GM20431 (cell line): ENCODE data around the gene TBC1D3B.
"Not testable (repeated sequence)": the region's sequence is repeated elsewhere in the genome, so short reads cannot be mapped to it uniquely, and the experiment has no call there.

ENCODE experiments used
- in situ Hi-C: fragments of 300-500 bp; cut with MseI, MboI; formaldehyde crosslinking; loops from one replicate; pipeline ENCODE4 v1.15.0; 2020; ENCODE audit warnings: low sequenced_read_pairs; ENCODE audit not compliant: unreplicated experiment

Gene TBC1D3B

DNA sequence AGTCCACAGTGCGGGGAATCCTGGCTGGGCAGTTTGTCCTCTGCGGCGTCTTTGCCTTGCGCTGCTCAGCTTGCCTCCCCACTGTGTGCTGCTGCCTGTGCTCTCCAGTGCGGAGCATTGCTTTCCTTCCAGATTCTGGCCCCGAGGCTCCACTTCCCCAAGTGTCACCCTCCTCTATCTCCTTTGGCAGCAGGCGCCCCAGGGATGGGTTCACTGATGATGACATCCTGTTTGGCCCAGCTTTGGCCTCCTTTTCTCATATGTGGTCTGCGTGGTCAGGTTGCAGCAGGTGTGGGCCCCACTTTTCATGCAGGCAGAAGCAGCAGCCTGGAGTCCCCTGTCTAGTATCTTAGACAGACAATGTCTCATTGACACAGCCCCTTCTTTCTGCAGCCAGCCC is 25.1 kb upstream of the TBC1D3B start:
- in situ Hi-C loops, result not testable (repeated sequence)

DNA sequence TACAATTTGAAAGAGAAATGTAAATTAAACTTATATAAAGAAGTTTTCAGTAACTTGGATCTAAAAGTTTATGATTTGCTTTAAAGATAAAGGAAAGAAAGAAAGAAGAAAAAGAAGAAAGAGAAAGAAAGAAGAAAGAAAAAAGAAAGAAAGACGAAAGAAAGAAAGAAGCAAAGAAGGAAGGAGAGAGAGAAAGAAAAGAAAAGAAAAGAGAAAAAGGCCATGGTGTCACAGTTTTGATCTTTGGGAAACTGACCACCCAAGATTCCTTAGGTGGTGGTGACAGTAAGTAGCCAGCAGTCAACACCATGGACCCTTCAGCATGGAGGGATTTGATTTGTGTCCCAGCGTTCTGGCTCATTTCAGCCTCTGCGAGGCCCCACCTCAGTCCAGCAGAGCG is 24.7 kb upstream of the TBC1D3B start:
- in situ Hi-C loops, result not testable (repeated sequence)

DNA sequence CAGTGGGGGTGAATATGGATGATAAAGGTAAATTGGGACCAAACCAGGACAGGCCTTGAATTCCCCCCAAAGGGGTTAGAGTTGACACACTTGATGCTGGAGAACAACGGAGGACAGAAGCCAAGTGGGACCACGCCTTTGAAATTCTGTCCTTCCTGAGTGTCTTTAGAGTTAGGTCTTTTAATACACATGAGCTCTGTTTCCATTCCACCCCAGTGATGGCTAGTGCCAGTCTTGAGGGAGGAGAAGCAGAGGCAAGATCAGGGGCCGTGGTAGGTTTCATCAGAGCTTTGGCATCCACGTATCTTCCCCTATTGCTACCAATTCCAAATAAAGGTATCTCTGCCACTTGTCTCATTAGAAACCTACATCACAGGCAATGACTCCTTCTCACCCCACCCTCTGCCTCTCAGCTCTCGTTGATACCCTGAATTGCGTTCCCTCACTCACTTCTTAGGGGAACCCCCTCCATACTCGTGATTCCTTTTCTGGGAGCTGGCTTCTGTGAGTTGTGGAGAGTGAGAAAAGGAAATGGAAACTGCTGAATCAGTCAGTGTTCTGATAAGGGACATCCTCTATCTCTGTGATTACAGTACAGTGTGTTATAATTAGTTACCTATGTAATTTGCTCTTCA is 22.5 kb upstream of the TBC1D3B start:
- in situ Hi-C loops, result loop anchor here (25.0 kb wide), 1 partner anchor 288 kb away; the partner anchor contains the start of gene ZNHIT3

DNA sequence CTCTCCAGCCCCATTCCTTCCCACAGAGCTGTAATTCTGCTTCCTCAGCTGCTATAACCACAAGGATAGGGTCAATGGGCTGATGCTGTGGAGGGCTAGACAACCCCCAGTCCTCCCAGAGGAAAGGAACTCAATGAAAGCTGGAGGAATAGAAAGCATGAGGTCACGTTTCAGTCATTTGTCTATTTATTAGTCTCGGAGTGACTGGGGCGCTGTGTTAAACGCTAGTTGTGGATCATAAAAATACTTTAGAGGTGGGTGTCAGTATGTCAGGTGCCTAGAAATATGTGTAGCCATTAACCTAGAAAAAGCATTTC is 20.9 kb upstream of the TBC1D3B start:
- in situ Hi-C loops, result loop anchor here (25.0 kb wide), 1 partner anchor 290 kb away; the partner anchor contains the start of gene ZNHIT3

DNA sequence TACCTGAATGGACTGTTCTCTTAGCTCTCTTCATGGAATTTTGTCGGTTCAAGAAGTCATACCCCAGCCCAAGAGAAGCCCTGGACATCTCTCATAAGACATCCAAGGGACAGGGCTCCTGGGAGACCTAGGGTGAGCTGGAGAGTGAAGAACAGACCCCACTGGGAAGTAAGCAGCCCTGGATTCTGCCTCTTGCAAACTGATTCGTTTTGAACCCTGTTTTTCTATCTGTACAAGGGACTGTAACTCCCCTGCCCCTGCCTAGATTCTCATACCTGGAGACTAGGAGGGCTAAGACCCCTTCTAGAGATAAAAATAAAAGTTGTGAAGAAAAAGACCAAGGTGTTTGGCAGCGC is 19.7 kb upstream of the TBC1D3B start:
- in situ Hi-C loops, result loop anchor here (25.0 kb wide), 1 partner anchor 291 kb away; the partner anchor contains the start of gene ZNHIT3

DNA sequence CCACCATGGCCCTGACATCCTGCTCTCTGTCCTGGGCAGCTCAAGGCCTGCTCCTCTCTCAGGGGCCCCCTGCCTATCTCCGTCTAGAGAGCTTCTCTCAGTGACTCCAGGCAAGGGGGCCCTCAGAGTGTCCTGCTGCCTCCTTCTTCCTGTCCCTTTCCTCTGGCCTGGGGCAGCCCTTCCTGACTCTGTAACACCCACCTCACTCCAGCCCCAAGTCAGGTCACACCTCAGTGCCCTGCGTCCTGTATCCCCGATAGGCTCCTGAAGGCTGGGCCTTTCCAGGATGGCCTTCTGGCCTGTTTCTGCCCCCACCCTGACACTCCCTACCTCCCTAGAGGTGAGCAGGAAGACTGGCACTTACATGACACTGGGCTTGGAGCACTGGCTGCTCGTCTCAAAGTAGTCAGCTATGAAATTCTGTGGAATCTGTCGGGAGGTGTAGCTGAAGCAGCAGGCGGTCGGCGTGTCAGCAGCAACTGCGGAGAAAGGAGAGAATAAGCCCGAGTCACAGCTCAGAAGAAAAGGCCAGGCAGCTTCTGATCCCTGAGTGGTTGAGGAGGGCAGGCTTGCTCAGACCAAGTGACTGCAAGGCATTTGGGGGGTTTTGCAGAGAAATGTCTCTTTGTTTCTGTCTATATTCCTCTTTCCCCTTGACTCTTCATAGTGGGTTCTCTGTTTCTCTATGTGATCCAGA is 19.1 kb upstream of the TBC1D3B start:
- in situ Hi-C loops, result loop anchor here (25.0 kb wide), 1 partner anchor 292 kb away; the partner anchor contains the start of gene ZNHIT3

DNA sequence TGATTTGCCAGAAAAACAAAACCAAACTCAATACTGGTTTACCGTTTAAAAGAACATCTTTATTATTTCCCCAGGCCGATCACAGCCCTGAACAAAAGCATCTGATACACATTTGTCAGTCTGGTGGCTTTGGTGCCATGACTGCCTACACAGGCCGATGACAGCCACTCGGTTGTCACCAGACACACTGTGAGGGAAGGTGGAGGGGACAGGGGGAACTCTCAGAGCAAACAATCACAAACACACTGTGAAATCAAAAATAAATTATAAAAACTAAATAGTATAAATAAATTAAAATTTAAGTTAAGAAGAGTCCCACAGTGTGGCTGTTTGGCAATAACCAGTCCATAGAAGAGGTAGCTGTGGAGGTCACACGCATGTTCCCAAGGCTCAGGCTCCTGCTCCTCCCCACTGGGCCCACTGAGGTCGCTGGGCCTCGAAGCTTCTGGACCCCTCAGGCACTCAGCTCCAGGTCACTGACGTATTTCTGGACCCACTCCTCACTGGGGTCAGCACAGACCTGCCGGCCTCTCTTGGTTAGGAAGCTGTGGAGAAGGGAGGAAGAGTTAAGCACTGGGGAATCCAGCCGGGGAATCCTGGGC is 18.5 kb upstream of the TBC1D3B start:
- in situ Hi-C loops, result loop anchor here (25.0 kb wide), 1 partner anchor 292 kb away; the partner anchor contains the start of gene ZNHIT3

DNA sequence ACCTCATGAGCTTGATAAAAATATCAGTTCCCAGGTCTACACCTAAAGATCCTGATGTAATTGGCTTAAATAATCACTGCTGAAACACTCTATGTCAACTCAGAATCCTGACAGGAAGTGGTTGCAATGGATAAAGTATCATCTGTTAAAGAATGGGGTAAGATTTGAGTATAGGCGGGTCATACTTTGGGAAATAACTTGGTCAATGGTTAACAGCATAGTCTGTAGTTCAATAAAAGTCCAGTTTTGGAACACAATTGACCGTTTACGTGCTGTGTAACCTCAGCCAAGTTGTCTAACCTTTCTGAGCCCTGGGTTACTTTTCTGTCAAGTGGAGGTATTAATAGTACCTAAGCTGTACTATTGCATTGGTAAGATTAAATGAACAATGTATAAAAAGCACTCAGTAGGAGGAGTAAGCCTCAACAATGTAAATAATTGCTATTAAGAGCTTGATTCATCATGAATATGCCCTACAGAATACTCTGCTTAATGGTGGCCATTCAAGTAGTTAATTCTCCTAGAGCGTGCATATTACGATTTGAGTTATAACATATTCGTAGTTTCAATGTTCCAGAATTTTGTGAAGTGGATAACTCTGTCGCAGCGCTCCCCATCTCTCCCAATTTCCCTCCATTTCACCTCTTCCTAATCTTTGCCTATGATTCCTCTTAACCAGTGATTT is 17.9 kb upstream of the TBC1D3B start:
- in situ Hi-C loops, result loop anchor here (25.0 kb wide), 1 partner anchor 293 kb away; the partner anchor contains the start of gene ZNHIT3

DNA sequence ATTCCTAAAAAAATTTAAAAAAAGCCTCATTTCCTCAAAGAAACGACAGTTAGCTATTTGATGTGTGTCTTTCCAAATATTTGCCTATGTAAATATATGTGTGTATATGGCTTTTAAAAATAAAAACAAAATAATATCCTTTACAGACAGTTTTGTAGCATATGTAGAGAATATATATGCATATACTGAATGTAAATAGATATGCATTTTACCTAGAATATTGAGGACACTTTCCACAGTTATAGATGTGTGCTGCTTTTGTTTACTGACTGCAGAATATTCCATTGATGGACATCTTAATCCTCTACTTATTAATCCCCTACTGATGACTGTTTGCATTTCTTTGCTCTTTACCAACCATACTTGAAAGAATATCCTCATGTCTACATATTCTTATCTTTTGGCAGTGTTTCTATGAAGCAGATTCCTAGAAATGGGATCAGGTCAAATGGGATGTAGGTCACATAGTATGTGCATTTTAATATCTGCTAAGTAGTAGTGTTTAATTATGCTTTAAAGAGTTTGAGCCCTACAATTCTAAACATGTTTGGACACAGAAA is 16.9 kb upstream of the TBC1D3B start:
- in situ Hi-C loops, result loop anchor here (25.0 kb wide), 1 partner anchor 294 kb away; the partner anchor contains the start of gene ZNHIT3

DNA sequence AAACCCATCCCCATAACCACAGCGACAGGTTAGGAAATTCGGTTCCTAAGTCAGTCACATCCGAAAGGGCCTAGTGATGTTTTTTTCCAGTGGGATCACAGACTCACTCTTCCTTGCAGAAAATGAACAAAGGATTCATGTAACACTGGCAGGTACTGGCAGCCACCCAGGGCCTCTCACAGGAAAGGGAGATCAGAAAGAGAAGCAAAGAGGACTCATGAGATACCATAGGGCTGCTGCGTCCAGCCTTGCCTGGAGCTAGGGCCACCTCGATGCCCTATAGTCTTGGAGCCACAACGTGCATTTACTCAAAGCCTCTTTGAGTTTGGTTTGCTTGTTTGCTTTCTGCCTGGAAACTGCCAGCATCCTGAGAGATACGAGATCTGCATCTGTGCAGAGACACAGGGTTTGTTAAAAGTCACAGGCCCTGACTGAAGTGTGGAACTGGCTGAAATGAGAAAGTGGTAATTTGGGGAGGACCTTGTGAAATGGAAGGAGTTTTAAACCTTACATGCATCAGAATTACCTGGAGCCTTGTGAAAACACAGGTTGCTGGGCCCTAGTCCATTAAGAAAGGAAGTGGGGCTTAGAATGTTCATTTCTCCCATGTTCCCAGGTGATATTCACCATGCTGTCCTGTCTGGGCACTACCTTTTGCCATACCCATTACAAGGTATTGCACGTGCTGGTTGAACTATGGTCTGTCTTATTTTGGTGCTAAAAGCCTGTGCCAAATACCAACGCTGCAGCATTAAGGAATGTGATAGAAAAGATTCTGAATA is 14.3 kb upstream of the TBC1D3B start:
- in situ Hi-C loops, result loop anchor here (25.0 kb wide), 1 partner anchor 297 kb away; the partner anchor contains the start of gene ZNHIT3

DNA sequence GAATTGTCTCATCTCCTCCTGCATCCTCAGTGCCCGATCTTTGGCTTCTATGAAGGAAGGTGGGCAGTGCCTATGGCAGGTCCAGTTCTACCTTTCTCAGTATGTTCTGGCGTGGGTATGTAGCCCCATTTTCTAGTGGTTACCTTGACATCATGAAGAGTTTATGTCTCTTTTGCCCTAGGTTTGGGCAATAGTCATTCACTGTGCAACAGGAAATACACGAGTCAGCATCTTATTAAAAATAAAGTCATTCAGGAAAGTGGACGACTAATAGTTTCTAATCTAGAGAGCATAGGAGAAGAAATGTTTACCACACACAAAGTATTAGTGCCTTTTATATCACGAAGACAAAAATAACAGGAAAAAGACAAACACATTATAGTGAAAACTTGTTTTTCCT is 13.6 kb upstream of the TBC1D3B start:
- in situ Hi-C loops, result loop anchor here (25.0 kb wide), 1 partner anchor 297 kb away; the partner anchor contains the start of gene ZNHIT3

DNA sequence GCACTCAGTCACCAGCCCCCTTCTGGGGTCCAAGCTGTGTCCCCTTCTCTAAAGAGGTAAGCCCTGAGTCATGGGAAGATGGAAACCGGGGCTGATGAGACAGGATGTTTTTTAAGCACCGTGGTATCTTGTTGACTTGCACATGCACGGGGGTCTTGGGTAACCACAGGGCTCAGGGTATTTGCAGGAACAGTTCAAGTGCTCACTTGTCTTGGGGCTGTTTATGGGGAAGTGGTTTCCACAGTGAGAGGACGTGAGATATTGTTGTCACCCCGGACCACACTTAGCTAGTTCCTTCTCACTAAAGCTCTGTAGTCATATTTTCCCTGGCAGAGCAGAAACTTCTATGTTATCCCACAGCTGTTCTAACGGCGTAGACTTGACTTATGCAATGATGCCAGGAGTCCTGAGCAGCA is 12.5 kb upstream of the TBC1D3B start:
- in situ Hi-C loops, result loop anchor here (25.0 kb wide), 1 partner anchor 298 kb away; the partner anchor contains the start of gene ZNHIT3

DNA sequence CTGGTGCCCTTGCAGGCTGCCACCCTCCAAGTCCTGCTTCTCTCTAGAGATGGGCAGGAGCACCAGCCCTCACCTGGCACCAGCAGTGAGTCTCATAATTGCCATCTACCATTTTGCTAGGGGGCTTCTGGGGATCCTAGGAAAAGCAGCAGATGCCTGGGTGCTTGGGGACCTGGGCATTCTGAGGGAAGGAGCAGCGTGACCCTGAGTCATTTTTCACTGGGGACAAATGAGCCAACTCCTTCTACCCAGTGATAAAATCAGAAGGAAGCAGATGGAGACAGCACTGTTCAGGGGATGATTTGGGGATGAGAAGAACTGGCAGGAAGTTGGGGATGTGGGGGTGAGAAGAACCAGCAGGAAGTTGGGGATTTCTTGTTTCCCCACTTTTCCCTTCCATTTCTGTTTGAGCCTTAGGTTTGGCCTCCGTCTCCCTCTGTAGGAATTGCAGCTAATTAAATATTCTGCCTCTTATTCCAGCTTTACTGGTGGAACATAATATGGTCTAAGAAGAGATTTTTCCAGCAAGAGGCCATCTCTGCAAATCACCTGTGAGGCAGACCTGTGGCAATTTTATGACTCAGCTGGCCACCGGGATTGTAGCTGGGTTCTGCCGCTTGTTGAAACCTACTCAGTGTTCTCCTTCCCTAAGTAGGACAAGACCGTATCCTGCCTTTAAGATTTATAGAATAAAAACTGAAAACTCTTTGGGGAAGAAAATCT is 11.7 kb upstream of the TBC1D3B start:
- in situ Hi-C loops, result loop anchor here (25.0 kb wide), 1 partner anchor 299 kb away; the partner anchor contains the start of gene ZNHIT3

DNA sequence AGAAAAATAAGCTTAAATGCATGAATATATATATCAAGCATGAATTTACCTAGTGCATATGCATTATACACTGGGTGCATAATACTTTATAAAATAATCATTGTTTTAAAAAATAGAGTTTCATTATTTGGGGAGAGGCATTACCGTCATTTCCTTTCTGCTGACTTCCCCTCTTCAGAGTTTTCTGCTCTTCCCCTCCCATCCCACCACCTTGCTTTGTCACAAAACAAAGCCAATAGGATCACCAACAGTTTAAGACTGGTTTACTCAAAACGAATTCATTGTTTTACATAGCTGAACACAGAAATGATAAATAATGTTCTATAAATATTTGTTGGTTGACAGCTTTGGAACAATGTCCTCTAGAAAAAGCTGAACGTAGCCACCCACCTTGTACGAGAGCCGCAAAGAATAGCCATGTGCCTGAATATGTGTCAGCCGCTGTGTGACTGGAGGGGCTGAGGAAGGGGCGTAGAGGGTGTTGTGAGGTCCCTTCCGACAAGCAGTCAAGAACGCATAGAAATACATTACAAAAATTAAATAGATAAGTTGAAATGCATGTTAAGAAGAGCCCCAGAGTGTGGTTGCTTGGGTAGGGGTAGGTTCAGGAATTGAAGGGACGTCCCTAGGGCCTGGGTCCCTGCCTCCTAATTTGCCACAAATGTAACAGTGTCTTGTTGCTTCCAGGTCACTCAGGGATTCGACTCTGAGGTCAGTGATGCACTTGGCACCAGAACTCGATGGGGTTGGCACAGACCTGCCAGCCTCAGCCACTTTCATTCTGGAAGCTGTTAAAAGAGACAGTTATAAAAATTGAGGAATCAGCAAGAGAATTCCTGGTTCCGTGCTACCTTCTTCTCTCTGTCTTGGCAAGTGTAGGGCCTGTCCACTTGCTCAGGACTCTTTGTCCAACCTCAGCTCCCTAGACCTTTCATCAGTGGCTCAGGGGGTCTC is 10.7 kb upstream of the TBC1D3B start:
- in situ Hi-C loops, result loop anchor here (25.0 kb wide), 1 partner anchor 300 kb away; the partner anchor contains the start of gene ZNHIT3

DNA sequence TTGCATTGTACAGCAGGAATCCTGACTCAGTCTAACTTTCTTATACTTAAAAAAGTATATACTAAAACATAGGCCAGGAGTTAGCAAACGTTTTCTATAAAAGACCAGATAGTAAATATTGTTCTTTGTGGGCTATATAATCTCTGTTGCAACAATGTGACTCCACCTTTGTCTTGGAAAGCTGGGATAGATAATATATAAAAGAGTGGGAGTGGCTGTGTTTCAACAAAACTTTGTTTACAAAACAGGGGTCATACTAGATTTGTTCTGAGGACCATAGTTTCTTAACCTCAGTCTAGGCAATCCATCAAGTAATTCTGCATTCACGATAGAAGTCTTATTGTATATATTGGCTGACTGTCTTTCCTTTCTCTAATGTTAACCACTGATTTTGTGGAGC is 9.0 kb upstream of the TBC1D3B start:
- in situ Hi-C loops, result loop anchor here (25.0 kb wide), 1 partner anchor 302 kb away; the partner anchor contains the start of gene ZNHIT3

DNA sequence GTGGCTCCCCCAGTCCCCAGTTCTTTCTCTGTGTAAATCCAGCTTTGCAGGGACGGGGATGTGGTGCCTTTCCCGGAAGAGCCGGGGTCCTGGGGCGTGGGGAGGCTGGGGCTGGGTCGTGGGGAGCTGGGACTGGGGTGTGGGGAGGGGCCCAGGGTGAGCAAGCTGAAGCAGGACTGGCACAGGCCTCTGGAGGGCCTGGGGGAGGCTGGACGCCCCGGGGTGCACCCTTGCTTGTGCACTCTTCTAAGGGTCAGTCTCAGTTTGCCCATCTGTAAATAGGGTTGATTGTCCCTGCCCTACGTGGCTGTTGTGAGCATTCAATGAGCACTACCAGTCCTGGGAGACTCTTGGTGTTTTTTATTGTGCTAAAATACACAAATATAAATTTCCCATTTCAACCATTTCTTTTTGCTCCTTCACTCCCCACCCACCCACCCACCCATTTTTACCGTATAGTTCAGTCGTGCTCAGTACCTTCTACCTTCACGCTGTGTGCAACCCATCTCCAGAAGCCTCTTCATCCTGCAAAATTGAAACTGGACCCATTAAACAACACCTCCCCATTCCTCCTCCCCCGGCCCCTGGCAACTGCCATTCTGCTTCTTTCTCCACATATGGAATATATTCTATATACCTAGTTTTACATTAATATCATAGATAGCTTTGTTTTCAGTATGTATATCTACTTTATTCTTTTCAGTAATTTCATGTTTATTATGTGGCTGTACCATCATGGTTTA is 7.8 kb upstream of the TBC1D3B start:
- in situ Hi-C loops, result loop anchor here (25.0 kb wide), 1 partner anchor 303 kb away; the partner anchor contains the start of gene ZNHIT3
